Fibroblast of lung (primary cell): ENCODE data around the gene TBC1D21. TPM values are rescaled to one million over a fixed set of nuclear protein-coding genes. Genes with fewer than 3 reads are reported as not detected.
A peak's percentile ranks its signal among the peaks of the same experiment; 100 is the strongest.

Experiments
- DNase-seq, 2 donors: peaks; one replicate each; pipeline versions ENCODE4 v3.0.0 to v3.0.0-alpha.2; 2010; ENCODE audit warnings: low read depth in 2 of 2
- H2AFZ ChIP-seq: 2 replicates; pipeline ENCODE4 v1.5.1; 2012; ENCODE audit warnings: low read length, control low read depth, inconsistent platforms
- H3K27ac ChIP-seq: 2 replicates; pipeline ENCODE4 v1.5.1; 2011; ENCODE audit warnings: low read length, control low read depth; ENCODE audit not compliant: insufficient read depth
- H3K27me3 ChIP-seq: 2 replicates; pipeline ENCODE4 v1.5.1; 2011; ENCODE audit warnings: mild to moderate bottlenecking, low read length; ENCODE audit not compliant: control insufficient read depth, insufficient read depth
- H3K36me3 ChIP-seq: 2 replicates; pipeline ENCODE4 v1.5.1; 2011; ENCODE audit warnings: low read length; ENCODE audit not compliant: control insufficient read depth, insufficient read depth
- H3K4me1 ChIP-seq: 2 replicates; pipeline ENCODE4 v1.5.1; 2011; ENCODE audit warnings: low read length; ENCODE audit not compliant: control insufficient read depth, insufficient read depth; ENCODE audit errors: extremely low read depth
- H3K4me2 ChIP-seq: 2 replicates; pipeline ENCODE4 v1.5.1; 2011; ENCODE audit warnings: low read length, control low read depth; ENCODE audit not compliant: insufficient read depth; ENCODE audit errors: extremely low read depth
- H3K4me3 ChIP-seq, 4 experiments: fragments of 200-600 bp in 1 of 4; sonication (generic) in 1 of 4; replicated peaks in 1 of 4; 2 replicates each; pipeline ENCODE4 v1.5.1; 2011 to 2016; ENCODE audit warnings: low read length in 4 of 4, low read depth in 3 of 4, mild to moderate bottlenecking in 3 of 4, control low read depth in 2 of 4, inconsistent platforms in 1 of 4, mixed read lengths in 1 of 4; ENCODE audit not compliant: insufficient read depth in 1 of 4; ENCODE audit errors: control extremely low read depth in 1 of 4
- H3K79me2 ChIP-seq: 2 replicates; pipeline ENCODE4 v1.5.1; 2012; ENCODE audit warnings: mild to moderate bottlenecking, low read length, inconsistent platforms; ENCODE audit not compliant: control insufficient read depth, insufficient read depth
- H3K9ac ChIP-seq: 2 replicates; pipeline ENCODE4 v1.5.1; 2011; ENCODE audit warnings: mild to moderate bottlenecking, low read length, control low read depth; ENCODE audit not compliant: insufficient read depth
- H3K9me3 ChIP-seq: 2 replicates; pipeline ENCODE4 v1.5.1; 2012; ENCODE audit warnings: low read depth, low read length; ENCODE audit not compliant: control insufficient read depth, insufficient read depth
- H4K20me1 ChIP-seq: 2 replicates; pipeline ENCODE4 v1.5.1; 2011; ENCODE audit warnings: low read length; ENCODE audit not compliant: control insufficient read depth, insufficient read depth; ENCODE audit errors: extremely low read depth
- CTCF ChIP-seq, 2 donors: IDR thresholded peaks in 1 of 2; conservative IDR thresholded peaks in 1 of 2; 1 replicate in 1 of 2; 2 replicates in 1 of 2; pipeline ENCODE4 v1.5.1; 2011 to 2012; ENCODE audit warnings: low read length in 2 of 2, control low read depth in 1 of 2, inconsistent platforms in 1 of 2, low read depth in 1 of 2, mild to moderate bottlenecking in 1 of 2
- EZH2 ChIP-seq: IDR thresholded peaks from 2 replicates; pipeline ENCODE4 v1.5.1; 2012; ENCODE audit warnings: low read length, control low read depth, mild to moderate bottlenecking; ENCODE audit errors: missing control alignments
- polyA plus RNA-seq, 2 donors: library from polyadenylated mRNA; depleted of rRNA in 1 of 2; stranded (reverse) in 1 of 2; unstranded in 1 of 2; fragments of >200 nt; gene quantifications; 2 replicates each; pipeline ENCODE4 v1.2.1, GENCODE V29; 2011 to 2012; ENCODE audit warnings: missing spikeins in 1 of 2
- total RNA-seq: library from RNA; depleted of rRNA; stranded (reverse); fragments of >200 nt; gene quantifications from 2 replicates; pipeline ENCODE4 v1.2.1, GENCODE V29; 2014

The TBC1D21 gene
- total and polyA plus RNA-seq, 2 donors (not counting 1 experiment from before 2014, with no cell fraction given), result not detected

- Histone ChIP-seq H3K9ac (peak overlapping the region; percentile 41), H3K4me3 (peak overlapping the region in 1 of 4 experiments; percentile 33), H3K27me3 (no peaks in the 10 kb centered on the region), H3K36me3 (peaks cover 4% of the 10 kb centered on the region), H2AFZ (peak overlapping the region; percentile 37), H4K20me1 (no peaks in the 10 kb centered on the region), H3K27ac (peak overlapping the region; percentile 85), H3K4me1 (peaks cover 54% of the 10 kb centered on the region), H3K9me3 (no peaks in the 10 kb centered on the region), H3K79me2 (peaks cover 49% of the 10 kb centered on the region), H3K4me2 (peak overlapping the region; percentile 74)
- TF ChIP-seq CTCF (conservative IDR thresholded peaks at IDR 0.05 in 1 of 2, IDR thresholded peaks at IDR 0.05 in 1 of 2; ENCODE audit: low read depth in 1 of 2, low read length in 2 of 2), result no peak
- no peak for TF ChIP-seq EZH2
- DNase-seq, result peak; percentile 87 to 89
Observed at GRCh38 chr15:73924171-73924921, 51.0 kb downstream of the TBC1D21 start.

GRCh38 chr15:73925848-73926218, 52.5 kb downstream of the TBC1D21 start:
- Histone ChIP-seq H3K4me1 (peaks cover 69% of the 10 kb centered on the region), H4K20me1 (no peaks in the 10 kb centered on the region), H3K4me3 (peak overlapping the region; percentile 64 to 85 (median 78)), H3K9ac (peak overlapping the region; percentile 73), H3K27me3 (no peaks in the 10 kb centered on the region), H3K79me2 (peaks cover 62% of the 10 kb centered on the region), H2AFZ (peak overlapping the region; percentile 59), H3K4me2 (peak overlapping the region; percentile 98), H3K9me3 (no peaks in the 10 kb centered on the region), H3K36me3 (no peaks in the 10 kb centered on the region), H3K27ac (peak overlapping the region; percentile 85)
- TF ChIP-seq EZH2, result no peak
- no peak for TF ChIP-seq CTCF (conservative IDR thresholded peaks at IDR 0.05 in 1 of 2, IDR thresholded peaks at IDR 0.05 in 1 of 2; ENCODE audit: low read depth in 1 of 2, low read length in 2 of 2)
- DNase-seq, result peak in 1 of 2 donors; percentile 45

- Histone ChIP-seq H3K4me1 (peaks cover 70% of the 10 kb centered on the region), H3K27ac (peak within 1 kb of the TSS; percentile 85), H2AFZ (peak within 1 kb of the TSS; percentile 59), H3K4me2 (peak within 1 kb of the TSS; percentile 98), H3K9me3 (no peaks in the 10 kb centered on the region), H3K79me2 (peaks cover 67% of the 10 kb centered on the region), H3K27me3 (no peaks in the 10 kb centered on the region), H3K36me3 (no peaks in the 10 kb centered on the region), H3K9ac (peak within 1 kb of the TSS; percentile 73), H4K20me1 (no peaks in the 10 kb centered on the region), H3K4me3 (peak within 1 kb of the TSS; percentile 64 to 85 (median 78))
- TF ChIP-seq CTCF (conservative IDR thresholded peaks at IDR 0.05 in 1 of 2, IDR thresholded peaks at IDR 0.05 in 1 of 2; ENCODE audit: low read depth in 1 of 2, low read length in 2 of 2) (no peak), EZH2 (no peak)
- DNase-seq, result peak; percentile 90 to 95
Observed at GRCh38 chr15:73926219-73927002, 53.0 kb downstream of the TBC1D21 start, which contains the start of gene LOXL1. TSS of gene LOXL1 (plus strand) at chr15:73926462. CDS start at chr15:73926784, 322 bp downstream.
